Upper lobe of left lung (tissue), 6 donors: ENCODE data around the gene HYAL4. TPM values are rescaled to one million over a fixed set of nuclear protein-coding genes. Genes with fewer than 3 reads are reported as not detected.

Experiments
- ATAC-seq, 2 donors: fragments of 200-7000 bp; cut with Tn5 transposase; one replicate each; pipeline ENCODE4 v1.9.1; 2022; ENCODE audit warnings: mild to moderate bottlenecking in 2 of 2, moderate library complexity in 2 of 2; ENCODE audit not compliant: low FRiP score in 2 of 2
- DNase-seq, 2 donors: peaks; one replicate each; pipeline ENCODE4 v3.0.0-alpha.2; 2019 to 2020
- H3K27ac ChIP-seq, 4 donors: fragments of 200-600 bp; sonication (generic); one replicate each; pipeline ENCODE4 v1.5.1; 2016 to 2019
- H3K27me3 ChIP-seq, 4 donors: fragments of 200-600 bp; sonication (generic); one replicate each; pipeline ENCODE4 v1.5.1; 2017 to 2019
- H3K36me3 ChIP-seq, 4 donors: fragments of 200-600 bp; sonication (generic); one replicate each; pipeline ENCODE4 v1.5.1; 2016 to 2019
- H3K4me1 ChIP-seq, 4 donors: fragments of 200-600 bp; sonication (generic); one replicate each; pipeline ENCODE4 v1.5.1; 2018 to 2019
- H3K4me3 ChIP-seq, 4 donors: fragments of 200-600 bp; sonication (generic); one replicate each; pipeline ENCODE4 v1.5.1; 2017 to 2019; ENCODE audit warnings: mild to moderate bottlenecking in 2 of 4, moderate library complexity in 1 of 4
- H3K9me3 ChIP-seq, 4 donors: fragments of 200-600 bp; sonication (generic); one replicate each; pipeline ENCODE4 v1.5.1; 2018 to 2019
- EP300 ChIP-seq, 4 donors: sonication (generic); formaldehyde crosslinking; IDR thresholded peaks; one replicate each; pipeline ENCODE4 v1.5.1; 2017; ENCODE audit warnings: antibody characterized with exemption in 4 of 4, control low read depth in 2 of 4
- POLR2A ChIP-seq, 4 donors: fragments of 450-650 bp; IDR thresholded peaks; one replicate each; pipeline ENCODE4 v1.5.1; 2016 to 2017; ENCODE audit warnings: antibody characterized with exemption in 4 of 4, mild to moderate bottlenecking in 2 of 4
- POLR2AphosphoS5 ChIP-seq, 2 donors: sonication (generic); formaldehyde crosslinking; IDR thresholded peaks; one replicate each; pipeline ENCODE4 v1.5.1; 2017; ENCODE audit warnings: antibody characterized with exemption in 2 of 2
- WGBS, 2 donors: methylation state at CpG; one replicate each; pipeline ENCODE4 v1.1.5; 2017 to 2018; 5-methylcytosine and 5-hydroxymethylcytosine counted together
- total RNA-seq, 6 donors: library from RNA; depleted of rRNA in 4 of 6; stranded (reverse); fragments of >200 nt in 4 of 6; gene quantifications; one replicate each; pipeline versions ENCODE4 v1.1.0 to v1.2.1, GENCODE V29; 2016 to 2021
- TF ChIP-seq, protein P1 (sequence below), 6 experiments: fragments of 450-650 bp in 4 of 6; fragments of 200-600 bp in 2 of 6; sonication (generic) in 2 of 6; IDR thresholded peaks; one replicate each; pipeline ENCODE4 v1.5.1; 2016 to 2019; ENCODE audit warnings: antibody characterized with exemption in 6 of 6
- donor health status: DM: no; HTN: no; CAD: no; lungs with moderate emphysema.
- donor health status: DM: no; HTN: yes; CAD: no; lungs with severe emphysema.

The HYAL4 gene
- total RNA-seq, 6 donors from 2014 or later = not detected

DNA sequence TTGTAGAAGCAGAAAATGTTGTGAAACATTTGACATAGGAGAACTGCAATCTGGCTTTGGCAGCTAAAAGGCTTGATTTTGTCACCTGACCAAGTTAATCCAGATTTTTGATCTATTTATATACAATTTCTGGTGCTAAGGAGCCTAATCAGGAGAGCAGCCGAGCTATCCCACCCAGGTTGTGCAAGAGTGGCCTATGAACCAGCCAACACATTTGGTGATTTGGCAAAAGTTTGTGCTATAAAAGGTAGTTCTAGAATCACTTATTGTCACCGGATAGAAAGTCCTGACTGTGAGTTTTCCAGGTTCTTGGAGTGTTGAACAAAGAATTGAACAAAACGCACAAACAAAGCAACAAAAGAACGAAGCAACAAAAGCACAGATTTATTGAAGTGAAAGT, 78.6 kb downstream of the HYAL4 start:
- no peaks in the 10 kb centered on the region for H3K4me1 ChIP-seq
- H3K4me3 ChIP-seq = no peak overlapping the region
- no peaks in the 10 kb centered on the region for H3K9me3 ChIP-seq
- H3K27me3 ChIP-seq = no peaks in the 10 kb centered on the region
- 90% methylated on average over 4 of the region's 4 CpGs for WGBS, 2 donors
- no peaks in the 10 kb centered on the region for H3K36me3 ChIP-seq
- no peak for ATAC-seq
- no peak for TF ChIP-seq EP300 (IDR thresholded peaks at IDR 0.05)
- no peak for TF ChIP-seq POLR2AphosphoS5 (IDR thresholded peaks at IDR 0.05)
- no peak for TF ChIP-seq POLR2A (IDR thresholded peaks at IDR 0.05)
- TF ChIP-seq, protein P1, sequence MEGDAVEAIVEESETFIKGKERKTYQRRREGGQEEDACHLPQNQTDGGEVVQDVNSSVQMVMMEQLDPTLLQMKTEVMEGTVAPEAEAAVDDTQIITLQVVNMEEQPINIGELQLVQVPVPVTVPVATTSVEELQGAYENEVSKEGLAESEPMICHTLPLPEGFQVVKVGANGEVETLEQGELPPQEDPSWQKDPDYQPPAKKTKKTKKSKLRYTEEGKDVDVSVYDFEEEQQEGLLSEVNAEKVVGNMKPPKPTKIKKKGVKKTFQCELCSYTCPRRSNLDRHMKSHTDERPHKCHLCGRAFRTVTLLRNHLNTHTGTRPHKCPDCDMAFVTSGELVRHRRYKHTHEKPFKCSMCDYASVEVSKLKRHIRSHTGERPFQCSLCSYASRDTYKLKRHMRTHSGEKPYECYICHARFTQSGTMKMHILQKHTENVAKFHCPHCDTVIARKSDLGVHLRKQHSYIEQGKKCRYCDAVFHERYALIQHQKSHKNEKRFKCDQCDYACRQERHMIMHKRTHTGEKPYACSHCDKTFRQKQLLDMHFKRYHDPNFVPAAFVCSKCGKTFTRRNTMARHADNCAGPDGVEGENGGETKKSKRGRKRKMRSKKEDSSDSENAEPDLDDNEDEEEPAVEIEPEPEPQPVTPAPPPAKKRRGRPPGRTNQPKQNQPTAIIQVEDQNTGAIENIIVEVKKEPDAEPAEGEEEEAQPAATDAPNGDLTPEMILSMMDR (IDR thresholded peaks at IDR 0.05) = no peak
- no peak overlapping the region for H3K27ac ChIP-seq
- DNase-seq = no peak

DNA sequence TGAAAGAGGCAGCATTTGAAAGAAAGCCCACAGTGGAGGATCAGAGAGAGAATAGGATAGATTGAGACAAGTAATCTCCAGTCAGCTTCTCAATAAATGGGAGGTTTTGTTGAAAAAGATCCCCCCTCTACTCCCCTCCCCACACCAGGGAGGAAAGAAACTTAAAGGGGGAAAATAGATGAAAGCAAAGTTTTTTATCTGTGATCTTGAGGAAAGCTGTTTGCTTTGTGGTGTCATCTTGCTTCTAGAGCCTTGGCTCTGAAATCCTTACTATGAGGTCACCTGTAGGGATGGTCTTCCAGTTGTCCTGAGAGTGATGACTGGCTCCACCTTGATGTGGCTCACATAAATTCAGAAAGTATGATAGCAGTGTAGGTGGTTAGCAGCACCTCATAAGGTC, 80.0 kb downstream of the HYAL4 start, which contains the start of gene SPAM1:
SPAM1 (plus strand) TSS at position 301 of the 400 bp plus-strand sequence. CDS start 28,330 bp downstream, outside the sequence.
- Histone ChIP-seq H3K9me3 (no peaks in the 10 kb centered on the region), H3K27ac (no peak within 1 kb of the TSS), H3K36me3 (no peaks in the 10 kb centered on the region), H3K4me1 (no peaks in the 10 kb centered on the region), H3K4me3 (no peak within 1 kb of the TSS), H3K27me3 (no peaks in the 10 kb centered on the region)
- no peak for DNase-seq
- TF ChIP-seq EP300 (IDR thresholded peaks at IDR 0.05) = no peak
- TF ChIP-seq, protein P1 (IDR thresholded peaks at IDR 0.05) = no peak
- no peak for TF ChIP-seq POLR2AphosphoS5 (IDR thresholded peaks at IDR 0.05)
- no peak for ATAC-seq

Other genes with a start within 250 kb of the HYAL4 start
- gene ASB15, start 243.3 kb upstream of the HYAL4 start, total RNA-seq = not detected
- not detected for gene LMOD2, start 189.3 kb upstream of the HYAL4 start, total RNA-seq
- 10 to 100 TPM; 24.1 to 62.2 (median 31.3) TPM for gene WASL, start 96.2 kb upstream of the HYAL4 start, total RNA-seq
- not detected for gene SPAM1, start 80.1 kb downstream of the HYAL4 start, total RNA-seq
- gene TMEM229A, start 187.9 kb downstream of the HYAL4 start, total RNA-seq = under 1 TPM in 1 of 6 donors, not detected in 5; 0.14 TPM